Neural progenitor cell (in vitro differentiated cells): ENCODE measurements around the gene HOXB7. TPM values are rescaled to one million over a fixed set of nuclear protein-coding genes. Genes with fewer than 3 reads are reported as not detected.
A peak's percentile ranks its signal among the peaks of the same experiment; 100 is the strongest.

Source experiments
- DNase-seq: peaks from one replicate; pipeline ENCODE4 v3.0.0-alpha.2; 2016; ENCODE audit warnings: low spot score
- H2AFZ ChIP-seq: fragments of 200-600 bp; sonication (generic); replicated peaks from 2 replicates; pipeline ENCODE4 v1.6.1; 2016; ENCODE audit warnings: antibody characterized with exemption
- H3F3A ChIP-seq: fragments of 200-600 bp; sonication (generic); 2 replicates; pipeline ENCODE4 v1.6.1; 2016; ENCODE audit warnings: antibody characterized with exemption, low read depth
- H3K27ac ChIP-seq: fragments of 200-600 bp; sonication (generic); 2 replicates; pipeline ENCODE4 v1.5.1; 2016; ENCODE audit warnings: mild to moderate bottlenecking
- H3K27me3 ChIP-seq: fragments of 200-600 bp; sonication (generic); 2 replicates; pipeline ENCODE4 v1.6.1; 2016; ENCODE audit warnings: mild to moderate bottlenecking, moderate library complexity
- H3K36me3 ChIP-seq: fragments of 200-600 bp; sonication (generic); 2 replicates; pipeline ENCODE4 v1.5.1; 2016
- H3K4me1 ChIP-seq: fragments of 200-600 bp; sonication (generic); 2 replicates; pipeline ENCODE4 v1.6.1; 2016; ENCODE audit warnings: mixed run types
- H3K4me2 ChIP-seq: fragments of 200-600 bp; sonication (generic); 2 replicates; pipeline ENCODE4 v1.6.1; 2016
- H3K4me3 ChIP-seq: fragments of 200-600 bp; sonication (generic); 2 replicates; pipeline ENCODE4 v1.5.1; 2016
- H3K79me2 ChIP-seq: fragments of 200-600 bp; sonication (generic); 2 replicates; pipeline ENCODE4 v1.6.1; 2016; ENCODE audit warnings: low read depth
- H3K9ac ChIP-seq: fragments of 200-600 bp; sonication (generic); 2 replicates; pipeline ENCODE4 v1.6.1; 2016
- H3K9me3 ChIP-seq: fragments of 200-600 bp; sonication (generic); 2 replicates; pipeline ENCODE4 v1.5.1; 2016; ENCODE audit warnings: low read depth
- H4K20me1 ChIP-seq: fragments of 200-600 bp; sonication (generic); 2 replicates; pipeline ENCODE4 v1.6.1; 2016; ENCODE audit warnings: low read depth
- H3K27ac Mint-ChIP-seq: 3 replicates; pipeline ENCODE4 v1.8.0; 2021; ENCODE audit warnings: mixed read lengths
- H3K27me3 Mint-ChIP-seq: 2 replicates; pipeline ENCODE4 v1.8.0; 2022; ENCODE audit warnings: low read depth, mild to moderate bottlenecking, inconsistent platforms, moderate library complexity, mixed read lengths; ENCODE audit not compliant: insufficient read depth
- H3K36me3 Mint-ChIP-seq: 3 replicates; pipeline ENCODE4 v1.8.0; 2021; ENCODE audit warnings: mixed read lengths
- H3K4me1 Mint-ChIP-seq: 3 replicates; pipeline ENCODE4 v1.8.0; 2021; ENCODE audit warnings: mixed read lengths
- H3K4me3 Mint-ChIP-seq: 3 replicates; pipeline ENCODE4 v1.8.0; 2021; ENCODE audit warnings: mild to moderate bottlenecking, moderate library complexity, mixed read lengths
- H3K9me3 Mint-ChIP-seq: 3 replicates; pipeline ENCODE4 v1.8.0; 2020; ENCODE audit warnings: mixed read lengths
- CTCF ChIP-seq: fragments of 200-600 bp; sonication (generic); IDR thresholded peaks from 2 replicates; pipeline ENCODE4 v1.5.1; 2017; ENCODE audit warnings: antibody characterized with exemption, mild to moderate bottlenecking
- EZH2 ChIP-seq: fragments of 200-600 bp; sonication (generic); IDR thresholded peaks from 2 replicates; pipeline ENCODE4 v1.6.1; 2017; ENCODE audit warnings: antibody characterized with exemption, mild to moderate bottlenecking, moderate library complexity
- EZH2phosphoT487 ChIP-seq: fragments of 200-600 bp; sonication (generic); IDR thresholded peaks from 2 replicates; pipeline ENCODE4 v1.6.1; 2017; ENCODE audit warnings: antibody characterized with exemption
- total RNA-seq: library from RNA; depleted of rRNA; stranded (reverse); fragments of >200 nt; gene quantifications from 2 replicates; pipeline ENCODE4 v1.2.3, GENCODE V29; 2015; ENCODE audit warnings: low replicate concordance

The HOXB7 gene
- total RNA-seq, 1 donor from 2014 or later, result not detected

GRCh38 chr17:48647963-48648245, 37.1 kb upstream of the HOXB7 start:
- no peak overlapping the region for H3K4me2 ChIP-seq
- no peaks in the 10 kb centered on the region for H3F3A ChIP-seq
- H3K79me2 ChIP-seq, result no peaks in the 10 kb centered on the region
- no peaks in the 10 kb centered on the region for H3K36me3 ChIP-seq
- Mint-ChIP-seq H3K27ac (no peak overlapping the region), H3K36me3 (no peaks in the 10 kb centered on the region), H3K27me3 (peaks cover 60% of the 10 kb centered on the region), H3K9me3 (peaks cover 2% of the 10 kb centered on the region), H3K4me3 (no peak overlapping the region), H3K4me1 (no peaks in the 10 kb centered on the region)
- H3K27ac ChIP-seq, result no peak overlapping the region
- H3K27me3 ChIP-seq, result peaks cover 100% of the 10 kb centered on the region
- H3K9ac ChIP-seq, result no peak overlapping the region
- H3K4me1 ChIP-seq, result no peaks in the 10 kb centered on the region
- no peak overlapping the region for H3K4me3 ChIP-seq
- H2AFZ ChIP-seq, result no peak overlapping the region
- TF ChIP-seq EZH2 (no peak), CTCF (no peak), EZH2phosphoT487 (no peak)
- DNase-seq, result no peak
- no peaks in the 10 kb centered on the region for H3K9me3 ChIP-seq
- H4K20me1 ChIP-seq, result peaks cover 53% of the 10 kb centered on the region

GRCh38 chr17:48647103-48647962, 36.5 kb upstream of the HOXB7 start:
- Mint-ChIP-seq H3K36me3 (no peaks in the 10 kb centered on the region), H3K27me3 (peaks cover 65% of the 10 kb centered on the region), H3K4me1 (no peaks in the 10 kb centered on the region), H3K4me3 (no peak overlapping the region), H3K27ac (no peak overlapping the region), H3K9me3 (peaks cover 2% of the 10 kb centered on the region)
- no peaks in the 10 kb centered on the region for H3F3A ChIP-seq
- H3K4me3 ChIP-seq, result no peak overlapping the region
- peak overlapping the region; percentile 5 for H2AFZ ChIP-seq
- no peaks in the 10 kb centered on the region for H3K9me3 ChIP-seq
- no peaks in the 10 kb centered on the region for H3K36me3 ChIP-seq
- no peaks in the 10 kb centered on the region for H3K79me2 ChIP-seq
- H4K20me1 ChIP-seq, result peaks cover 59% of the 10 kb centered on the region
- H3K9ac ChIP-seq, result no peak overlapping the region
- TF ChIP-seq CTCF, result no peak
- TF ChIP-seq EZH2, result peak; percentile 69
- TF ChIP-seq EZH2phosphoT487, result peak; percentile 4
- peak; percentile 45 for DNase-seq
- H3K27ac ChIP-seq, result no peak overlapping the region
- H3K4me2 ChIP-seq, result peak overlapping the region; percentile 48
- H3K4me1 ChIP-seq, result no peaks in the 10 kb centered on the region
- peaks cover 100% of the 10 kb centered on the region for H3K27me3 ChIP-seq

- H3K36me3 Mint-ChIP-seq, result peaks cover 2% of the 10 kb centered on the region
- peaks cover 100% of the 10 kb centered on the region for H3K27me3 ChIP-seq
- H3K9ac ChIP-seq, result no peak overlapping the region
- H3K27ac Mint-ChIP-seq, result no peak overlapping the region
- no peak overlapping the region for H3K4me2 ChIP-seq
- no peaks in the 10 kb centered on the region for H3K4me1 ChIP-seq
- H3K4me1 Mint-ChIP-seq, result no peaks in the 10 kb centered on the region
- no peak overlapping the region for H3K27ac ChIP-seq
- peak; percentile 42 for DNase-seq
- TF ChIP-seq EZH2phosphoT487, result peak; percentile 92
- TF ChIP-seq EZH2, result peak; percentile 95
- TF ChIP-seq CTCF, result no peak
- H3K36me3 ChIP-seq, result no peaks in the 10 kb centered on the region
- H3K4me3 ChIP-seq, result no peak overlapping the region
- H3K9me3 ChIP-seq, result no peaks in the 10 kb centered on the region
- no peaks in the 10 kb centered on the region for H3F3A ChIP-seq
- peaks cover 68% of the 10 kb centered on the region for H4K20me1 ChIP-seq
- no peak overlapping the region for H3K4me3 Mint-ChIP-seq
- H3K79me2 ChIP-seq, result no peaks in the 10 kb centered on the region
- H2AFZ ChIP-seq, result no peak overlapping the region
- H3K9me3 Mint-ChIP-seq, result peaks cover 2% of the 10 kb centered on the region
- H3K27me3 Mint-ChIP-seq, result peaks cover 72% of the 10 kb centered on the region
Measured at GRCh38 chr17:48646183-48647102, 35.6 kb upstream of the HOXB7 start.
